GM18526 (cell line): ENCODE results near the gene VASH1.

Experiments used
- POLR2A ChIP-seq: IDR thresholded peaks from 3 replicates; pipeline ENCODE4 v1.6.1; 2011; ENCODE audit not compliant: insufficient read length; ENCODE audit errors: extremely low read depth

Gene VASH1

GRCh38 chr14:76736514-76736913, 24.8 kb upstream of the VASH1 start:
- no peak for TF ChIP-seq POLR2A

GRCh38 chr14:76741074-76741473, 20.2 kb upstream of the VASH1 start:
- no peak for TF ChIP-seq POLR2A

- no peak for TF ChIP-seq POLR2A
Measured at GRCh38 chr14:76742185-76742584, 19.1 kb upstream of the VASH1 start.

GRCh38 chr14:76742966-76743365, 18.3 kb upstream of the VASH1 start:
- no peak for TF ChIP-seq POLR2A

- no peak for TF ChIP-seq POLR2A
Measured at GRCh38 chr14:76752744-76753143, 8.5 kb upstream of the VASH1 start.

- TF ChIP-seq POLR2A, result no peak
Measured at GRCh38 chr14:76753541-76754198, 7.6 kb upstream of the VASH1 start.

- no peak for TF ChIP-seq POLR2A
Measured at GRCh38 chr14:76754586-76754985, 6.7 kb upstream of the VASH1 start.

GRCh38 chr14:76755610-76756370, 5.5 kb upstream of the VASH1 start:
- no peak for TF ChIP-seq POLR2A

GRCh38 chr14:76756371-76756750, 4.9 kb upstream of the VASH1 start:
- TF ChIP-seq POLR2A, result no peak

GRCh38 chr14:76759589-76759988, 1.7 kb upstream of the VASH1 start:
- TF ChIP-seq POLR2A, result no peak

- no peak for TF ChIP-seq POLR2A
Measured at GRCh38 chr14:76760331-76761135, 735 bp upstream of the VASH1 start.

GRCh38 chr14:76761960-76762410, 717 bp downstream of the VASH1 start:
- TF ChIP-seq POLR2A, result no peak

GRCh38 chr14:76762411-76763095, 1.3 kb downstream of the VASH1 start:
- TF ChIP-seq POLR2A, result no peak

- no peak for TF ChIP-seq POLR2A
Measured at GRCh38 chr14:76763096-76764041, 2.1 kb downstream of the VASH1 start.

GRCh38 chr14:76765461-76765931, 4.2 kb downstream of the VASH1 start:
- no peak for TF ChIP-seq POLR2A
